Adrenal gland (tissue), 5 donors: Measurements from ENCODE around the gene KATNB1.

Source experiments
- CTCF ChIP-seq, 6 experiments: fragments of 450-650 bp in 4 of 6; fragments of 200-600 bp in 2 of 6; sonication (generic) in 1 of 6; IDR thresholded peaks; 1 replicate in 5 of 6; 2 replicates in 1 of 6; pipeline versions ENCODE4 v1.5.1 to v1.8.0; 2016 to 2021; ENCODE audit warnings: antibody characterized with exemption in 6 of 6, mild to moderate bottlenecking in 2 of 6, moderate library complexity in 1 of 6
- POLR2A ChIP-seq, 2 donors: fragments of 450-650 bp; IDR thresholded peaks; one replicate each; pipeline ENCODE4 v1.6.1; 2017; ENCODE audit warnings: antibody characterized with exemption in 2 of 2, mild to moderate bottlenecking in 2 of 2, moderate library complexity in 1 of 2
- donor health status: DM: no; HTN: no; CAD: no.

- TF ChIP-seq CTCF (IDR thresholded peaks at IDR 0.05) = no peak
- TF ChIP-seq POLR2A (IDR thresholded peaks at IDR 0.05) = no peak
These were observed 28.4 kb downstream of the KATNB1 start for GRCh38 chr16:57764006-57764340.
